Gastroesophageal sphincter (tissue), 4 donors: Measurements from ENCODE around the gene APOBEC2. TPM values are rescaled to one million over a fixed set of nuclear protein-coding genes. Genes with fewer than 3 reads are reported as not detected.

Experiments used
- ATAC-seq: fragments of 150-250 bp; one replicate; pipeline ENCODE4 v1.9.1; 2016; ENCODE audit warnings: mild to moderate bottlenecking, moderate library complexity
- H3K27ac ChIP-seq, 4 donors: fragments of 200-600 bp; sonication (generic) in 3 of 4; 1 replicate in 3 of 4; 2 replicates in 1 of 4; pipeline ENCODE4 v1.5.1; 2016 to 2019
- H3K27me3 ChIP-seq: fragments of 200-600 bp; sonication (generic); one replicate; pipeline ENCODE4 v1.5.1; 2019
- H3K36me3 ChIP-seq, 2 donors: fragments of 200-600 bp; sonication (generic); one replicate each; pipeline ENCODE4 v1.5.1; 2019; ENCODE audit warnings: control low read depth in 1 of 2
- H3K4me1 ChIP-seq, 3 donors: fragments of 200-600 bp; sonication (generic); 1 replicate in 2 of 3; 2 replicates in 1 of 3; pipeline ENCODE4 v1.5.1; 2016 to 2019; ENCODE audit warnings: control low read depth in 2 of 3
- H3K4me3 ChIP-seq, 2 donors: fragments of 200-600 bp; sonication (generic); one replicate each; pipeline ENCODE4 v1.5.1; 2019; ENCODE audit warnings: mild to moderate bottlenecking in 1 of 2, moderate library complexity in 1 of 2
- H3K9me3 ChIP-seq, 3 donors: fragments of 200-600 bp; sonication (generic); one replicate each; pipeline ENCODE4 v1.5.1; 2017 to 2019; ENCODE audit warnings: control low read depth in 2 of 3
- CTCF ChIP-seq, 4 experiments: fragments of 200-600 bp in 2 of 4; fragments of 450-650 bp in 2 of 4; sonication (generic) in 1 of 4; IDR thresholded peaks; one replicate each; pipeline ENCODE4 v1.5.1; 2017 to 2019; ENCODE audit warnings: antibody characterized with exemption in 4 of 4, mild to moderate bottlenecking in 2 of 4, moderate library complexity in 2 of 4
- EP300 ChIP-seq: sonication (generic); formaldehyde crosslinking; IDR thresholded peaks from one replicate; pipeline ENCODE4 v1.6.1; 2017; ENCODE audit warnings: antibody characterized with exemption, mild to moderate bottlenecking
- POLR2A ChIP-seq, 2 donors: fragments of 450-650 bp; IDR thresholded peaks; one replicate each; pipeline ENCODE4 v1.6.1; 2017; ENCODE audit warnings: antibody characterized with exemption in 2 of 2, mild to moderate bottlenecking in 2 of 2, moderate library complexity in 1 of 2
- POLR2AphosphoS5 ChIP-seq: sonication (generic); formaldehyde crosslinking; IDR thresholded peaks from one replicate; pipeline ENCODE4 v1.6.1; 2017; ENCODE audit warnings: antibody characterized with exemption
- WGBS, 2 donors: methylation state at CpG; one replicate each; pipeline ENCODE4 v1.1.5; 2018; ENCODE audit warnings: low coverage in 1 of 2; 5-methylcytosine and 5-hydroxymethylcytosine counted together
- total RNA-seq, 4 donors: library from RNA; depleted of rRNA; stranded (reverse); fragments of >200 nt; gene quantifications; one replicate each; pipeline ENCODE4 v1.1.0, GENCODE V29; 2016

APOBEC2 gene
- total RNA-seq, 4 donors from 2014 or later: 0.37 to 1.8 (median 0.72) TPM

- H3K27ac ChIP-seq: no peak overlapping the region
- 61 to 80% methylated on average over 4 of the region's 5 CpGs for WGBS, 2 donors
- H3K4me3 ChIP-seq: no peak overlapping the region
- H3K27me3 ChIP-seq: no peaks in the 10 kb centered on the region
- H3K9me3 ChIP-seq: no peaks in the 10 kb centered on the region
- TF ChIP-seq POLR2A (IDR thresholded peaks at IDR 0.05) (no peak), POLR2AphosphoS5 (no peak), EP300 (no peak), CTCF (IDR thresholded peaks at IDR 0.05) (no peak)
- ATAC-seq: no peak
- H3K36me3 ChIP-seq: peaks cover 7 to 85% of the 10 kb centered on the region in 2 donors
- peaks cover 0 to 8% (median 0%) of the 10 kb centered on the region in 3 donors for H3K4me1 ChIP-seq
Observed at GRCh38 chr6:41097467-41098090, 44.6 kb downstream of the APOBEC2 start.

- peaks cover 0 to 8% (median 0%) of the 10 kb centered on the region in 3 donors for H3K4me1 ChIP-seq
- no peaks in the 10 kb centered on the region for H3K27me3 ChIP-seq
- WGBS, 2 donors: 58 to 62% methylated on average over 2 to 3 of the region's 3 CpGs
- H3K36me3 ChIP-seq: peaks cover 7 to 77% of the 10 kb centered on the region in 2 donors
- H3K4me3 ChIP-seq: no peak overlapping the region
- H3K27ac ChIP-seq: no peak overlapping the region
- ATAC-seq: no peak
- TF ChIP-seq POLR2AphosphoS5 (no peak), EP300 (no peak), CTCF (IDR thresholded peaks at IDR 0.05) (no peak), POLR2A (IDR thresholded peaks at IDR 0.05) (no peak)
- H3K9me3 ChIP-seq: no peaks in the 10 kb centered on the region
Observed at GRCh38 chr6:41098366-41098765, 45.4 kb downstream of the APOBEC2 start.

GRCh38 chr6:41100871-41101287 is 47.9 kb downstream of the APOBEC2 start:
- 40% methylated on average over 2 of the region's 42 CpGs; no CpG with 5 or more reads in 1 of the 2 donors for WGBS, 2 donors
- Histone ChIP-seq H3K27ac (no peak overlapping the region), H3K4me1 (peaks cover 0 to 8% (median 0%) of the 10 kb centered on the region in 3 donors), H3K9me3 (no peaks in the 10 kb centered on the region), H3K4me3 (no peak overlapping the region), H3K27me3 (no peaks in the 10 kb centered on the region), H3K36me3 (peaks cover 2 to 52% of the 10 kb centered on the region in 2 donors)
- TF ChIP-seq EP300 (no peak), POLR2AphosphoS5 (no peak), POLR2A (IDR thresholded peaks at IDR 0.05) (no peak), CTCF (IDR thresholded peaks at IDR 0.05) (no peak)
- ATAC-seq: no peak

GRCh38 chr6:41103847-41104246 is 50.8 kb downstream of the APOBEC2 start:
- Histone ChIP-seq H3K27me3 (no peaks in the 10 kb centered on the region), H3K4me3 (no peak overlapping the region), H3K4me1 (peaks cover 0 to 2% (median 0%) of the 10 kb centered on the region in 3 donors), H3K9me3 (no peaks in the 10 kb centered on the region), H3K36me3 (peaks cover 0 to 26% of the 10 kb centered on the region in 2 donors), H3K27ac (no peak overlapping the region)
- ATAC-seq: no peak
- TF ChIP-seq EP300 (no peak), POLR2AphosphoS5 (no peak), CTCF (IDR thresholded peaks at IDR 0.05) (no peak), POLR2A (IDR thresholded peaks at IDR 0.05) (no peak)
- 87 to 88% methylated on average over 2 of the region's 3 CpGs for WGBS, 2 donors

GRCh38 chr6:41111017-41111416 is 58.0 kb downstream of the APOBEC2 start:
- Histone ChIP-seq H3K27me3 (no peaks in the 10 kb centered on the region), H3K4me3 (no peak overlapping the region), H3K36me3 (peaks cover 0 to 11% of the 10 kb centered on the region in 2 donors), H3K4me1 (no peaks in the 10 kb centered on the region), H3K9me3 (no peaks in the 10 kb centered on the region), H3K27ac (no peak overlapping the region)
- TF ChIP-seq POLR2AphosphoS5 (no peak), POLR2A (IDR thresholded peaks at IDR 0.05) (no peak), CTCF (IDR thresholded peaks at IDR 0.05) (no peak), EP300 (no peak)
- 71 to 94% methylated on average over 1 to 2 of the region's 3 CpGs for WGBS, 2 donors
- ATAC-seq: no peak
